Mucosa of descending colon (tissue), 3 donors: ENCODE measurements around the gene CASP8. TPM values are rescaled to one million over a fixed set of nuclear protein-coding genes. Genes with fewer than 3 reads are reported as not detected.

ENCODE experiments used
- ATAC-seq: fragments of 200-7000 bp; cut with Tn5 transposase; one replicate; pipeline ENCODE4 v1.9.1; 2020; ENCODE audit warnings: mild to moderate bottlenecking, moderate library complexity
- DNase-seq, 3 donors: peaks; one replicate each; pipeline ENCODE4 v3.0.0-alpha.2; 2020
- H3K36me3 ChIP-seq: fragments of 200-600 bp; one replicate; pipeline ENCODE4 v1.8.0; 2021; ENCODE audit warnings: low read depth, mild to moderate bottlenecking
- H3K4me1 ChIP-seq: fragments of 200-600 bp; one replicate; pipeline ENCODE4 v1.8.0; 2021; ENCODE audit warnings: low read depth, mild to moderate bottlenecking
- H3K4me3 ChIP-seq: fragments of 200-600 bp; one replicate; pipeline ENCODE4 v1.8.0; 2021; ENCODE audit warnings: mild to moderate bottlenecking
- H3K9me3 ChIP-seq: fragments of 200-600 bp; one replicate; pipeline ENCODE4 v1.8.0; 2021; ENCODE audit warnings: mild to moderate bottlenecking
- intact Hi-C, 2 donors: fragments of 100-400 bp; cut with DNase I in 1 of 2; cut with micrococcal nuclease in 1 of 2; formaldehyde crosslinking; loops; one replicate each; pipeline versions ENCODE4 v1.11.0 to v1.11.1; 2022; cut with DNase I, micrococcal nuclease
- total RNA-seq, 3 donors: library from RNA; stranded (reverse); fragmentation: NEBNext Ultra II Directional in 2 of 3; extraction: Animal tissue kit (Norgen Biotek cat#: 25700) in 2 of 3; gene quantifications; one replicate each; pipeline versions ENCODE4 v1.2.1 to v1.2.4, GENCODE V29; 2021 to 2023
- TF ChIP-seq, protein P1 (sequence below): fragments of 200-600 bp; IDR thresholded peaks from one replicate; pipeline ENCODE4 v1.8.0; 2022; ENCODE audit warnings: antibody characterized with exemption, mild to moderate bottlenecking
- donor health status: DM: no; HTN: no; CAD: no; lungs with moderate emphysema.
- donor health status: DM: no; HTN: no; CAD: no.
- donor health status: DM: no; HTN: yes; CAD: no.

Gene CASP8
- total RNA-seq, 3 donors from 2014 or later = 38.4 to 49.8 (median 48.9) TPM

DNA sequence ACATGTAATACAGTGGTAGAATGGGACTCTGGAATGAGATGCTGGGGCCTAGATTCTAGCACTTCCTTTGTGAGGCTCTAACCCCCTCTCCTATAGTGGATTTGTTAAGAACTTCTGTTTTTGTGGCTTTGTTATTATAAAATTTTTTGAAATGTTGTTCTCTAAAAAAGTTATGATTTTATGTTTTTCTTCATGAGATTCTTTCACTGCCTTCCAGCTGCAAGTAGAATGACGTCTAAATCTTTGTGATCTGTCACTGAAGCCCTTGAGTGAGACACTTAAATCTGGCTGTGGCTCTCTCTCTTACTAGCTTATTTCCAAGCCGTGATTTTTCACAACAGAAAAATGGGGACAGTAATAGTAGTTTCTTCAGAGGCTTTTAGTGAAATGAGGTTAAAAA lies 1.6 kb downstream of the CASP8 start:
- intact Hi-C loops = no loop called here
- ATAC-seq (no peak), DNase-seq (no peak)
- TF ChIP-seq, protein P1, sequence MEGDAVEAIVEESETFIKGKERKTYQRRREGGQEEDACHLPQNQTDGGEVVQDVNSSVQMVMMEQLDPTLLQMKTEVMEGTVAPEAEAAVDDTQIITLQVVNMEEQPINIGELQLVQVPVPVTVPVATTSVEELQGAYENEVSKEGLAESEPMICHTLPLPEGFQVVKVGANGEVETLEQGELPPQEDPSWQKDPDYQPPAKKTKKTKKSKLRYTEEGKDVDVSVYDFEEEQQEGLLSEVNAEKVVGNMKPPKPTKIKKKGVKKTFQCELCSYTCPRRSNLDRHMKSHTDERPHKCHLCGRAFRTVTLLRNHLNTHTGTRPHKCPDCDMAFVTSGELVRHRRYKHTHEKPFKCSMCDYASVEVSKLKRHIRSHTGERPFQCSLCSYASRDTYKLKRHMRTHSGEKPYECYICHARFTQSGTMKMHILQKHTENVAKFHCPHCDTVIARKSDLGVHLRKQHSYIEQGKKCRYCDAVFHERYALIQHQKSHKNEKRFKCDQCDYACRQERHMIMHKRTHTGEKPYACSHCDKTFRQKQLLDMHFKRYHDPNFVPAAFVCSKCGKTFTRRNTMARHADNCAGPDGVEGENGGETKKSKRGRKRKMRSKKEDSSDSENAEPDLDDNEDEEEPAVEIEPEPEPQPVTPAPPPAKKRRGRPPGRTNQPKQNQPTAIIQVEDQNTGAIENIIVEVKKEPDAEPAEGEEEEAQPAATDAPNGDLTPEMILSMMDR = no peak
- Histone ChIP-seq H3K9me3 (no peaks in the 10 kb centered on the region), H3K4me1 (peaks cover 16% of the 10 kb centered on the region), H3K4me3 (no peak overlapping the region), H3K36me3 (no peaks in the 10 kb centered on the region)

DNA sequence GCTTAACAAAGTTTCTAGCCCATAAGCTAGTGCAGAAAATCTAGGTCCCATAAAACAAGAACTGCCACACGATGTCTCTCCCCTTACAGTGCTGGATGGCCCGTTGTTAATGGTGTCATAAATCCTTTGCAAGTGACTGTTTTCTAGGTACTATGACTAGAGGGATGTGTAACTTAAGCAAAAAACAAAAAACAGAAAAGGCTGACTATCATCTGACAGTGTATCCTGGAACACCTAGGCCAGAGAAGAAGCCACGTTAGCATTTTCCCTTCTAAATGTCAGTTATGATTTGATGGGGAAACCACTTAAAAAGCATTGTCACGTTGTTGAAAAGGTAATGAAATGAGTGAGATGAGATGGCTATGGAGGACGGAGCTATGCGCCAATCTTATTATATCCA lies 2.4 kb downstream of the CASP8 start:
- DNase-seq = no peak
- Histone ChIP-seq H3K9me3 (no peaks in the 10 kb centered on the region), H3K4me1 (peaks cover 13% of the 10 kb centered on the region), H3K36me3 (no peaks in the 10 kb centered on the region), H3K4me3 (no peak overlapping the region)
- TF ChIP-seq, protein P1 = no peak
- ATAC-seq = no peak
- intact Hi-C loops = no loop called here

DNA sequence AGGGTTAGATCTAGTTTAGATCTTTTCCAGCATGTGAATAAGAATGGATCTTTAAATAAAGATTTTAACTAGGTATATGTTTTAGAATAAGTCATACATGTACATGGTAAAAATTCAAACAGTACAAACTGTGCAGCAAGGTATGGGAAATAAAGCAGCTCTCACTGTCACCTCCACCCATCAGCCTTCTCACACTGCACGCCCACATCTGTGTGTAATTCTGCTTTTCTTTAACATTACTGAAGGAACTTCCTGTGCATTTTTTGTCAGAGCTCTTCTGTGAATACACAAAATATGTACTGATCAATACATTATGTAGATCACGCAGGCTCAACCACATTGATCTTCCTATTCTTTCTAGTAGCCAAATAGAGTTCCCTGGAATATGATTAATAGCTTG lies 3.4 kb downstream of the CASP8 start:
- Histone ChIP-seq H3K9me3 (no peaks in the 10 kb centered on the region), H3K36me3 (no peaks in the 10 kb centered on the region), H3K4me3 (no peak overlapping the region), H3K4me1 (peaks cover 13% of the 10 kb centered on the region)
- TF ChIP-seq, protein P1 = no peak
- intact Hi-C loops = no loop called here
- ATAC-seq (no peak), DNase-seq (no peak)

DNA sequence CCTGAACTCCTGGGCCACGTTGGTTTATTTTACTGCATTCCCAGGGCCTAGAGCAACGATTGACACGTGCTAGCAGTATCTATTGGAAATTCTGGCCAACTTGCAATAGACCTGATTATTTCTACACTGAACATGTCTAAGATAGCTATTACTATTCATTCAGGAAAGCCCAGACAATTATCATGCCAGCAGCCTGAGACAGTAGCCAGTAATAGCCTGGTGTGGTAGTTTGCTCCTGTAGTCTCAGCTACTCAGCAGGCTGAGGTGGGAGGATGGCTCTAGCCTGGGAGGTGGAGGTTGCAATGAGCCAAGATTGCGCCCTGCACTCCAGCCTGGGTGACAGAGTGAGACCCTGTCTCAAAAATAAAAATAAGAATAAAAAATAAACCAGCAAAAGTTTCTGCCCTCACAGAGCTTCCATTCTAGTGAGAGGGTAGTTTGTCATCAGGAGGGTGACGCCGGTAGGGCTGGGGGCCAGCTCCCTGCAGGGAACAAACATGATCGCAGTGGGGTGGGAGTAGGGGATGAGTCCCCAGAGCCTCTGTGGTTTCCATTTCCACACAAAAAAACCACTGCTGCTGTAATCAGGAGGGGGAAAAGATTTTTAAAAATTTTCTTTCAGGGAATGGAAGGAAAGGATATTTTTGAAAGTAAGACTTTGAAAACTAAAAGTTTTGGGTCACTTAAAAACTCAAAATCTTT lies 4.3 kb downstream of the CASP8 start:
- no peak overlapping the region for H3K4me3 ChIP-seq
- intact Hi-C loops = no loop called here
- peaks cover 7% of the 10 kb centered on the region for H3K4me1 ChIP-seq
- no peaks in the 10 kb centered on the region for H3K9me3 ChIP-seq
- TF ChIP-seq, protein P1 = no peak
- ATAC-seq (no peak), DNase-seq (no peak)
- no peaks in the 10 kb centered on the region for H3K36me3 ChIP-seq

DNA sequence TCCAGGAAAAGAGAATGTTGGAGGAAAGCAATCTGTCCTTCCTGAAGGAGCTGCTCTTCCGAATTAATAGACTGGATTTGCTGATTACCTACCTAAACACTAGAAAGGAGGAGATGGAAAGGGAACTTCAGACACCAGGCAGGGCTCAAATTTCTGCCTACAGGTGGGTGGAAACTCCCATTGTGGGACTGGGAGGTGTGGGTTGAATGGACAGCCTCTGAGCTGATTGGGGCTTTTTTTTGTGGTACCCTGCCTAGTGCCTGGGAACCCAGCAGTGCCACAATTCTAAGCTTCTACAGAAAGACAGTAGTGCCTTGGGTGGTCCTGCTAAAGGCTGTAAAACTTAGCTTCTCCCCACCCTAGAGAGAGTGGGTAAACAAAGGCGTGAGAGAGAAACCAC lies 6.3 kb downstream of the CASP8 start:
- intact Hi-C loops = no loop called here
- Histone ChIP-seq H3K9me3 (no peaks in the 10 kb centered on the region), H3K4me3 (no peak overlapping the region), H3K36me3 (no peaks in the 10 kb centered on the region), H3K4me1 (no peaks in the 10 kb centered on the region)
- TF ChIP-seq, protein P1 = no peak
- DNase-seq = no peak
- no peak for ATAC-seq
